WTC11 (cell line): Measurements from ENCODE around the gene ANKRD33B. TPM values are rescaled to one million over a fixed set of nuclear protein-coding genes. Genes with fewer than 3 reads are reported as not detected.
"Not testable (repeated sequence)": the region's sequence is repeated elsewhere in the genome, so short reads cannot be mapped to it uniquely, and the experiment has no call there.

Source experiments
- ATAC-seq: fragments of 200-7000 bp; cut with Tn5 transposase; 2 replicates; pipeline ENCODE4 v1.10.0; 2021; ENCODE audit warnings: mild to moderate bottlenecking, moderate library complexity
- CTCF ChIA-PET: fragments of 300-600 bp; sonication (Branson Sonifier 250); formaldehyde crosslinking; loops from one replicate; lab custom pipeline; 2021; ENCODE audit warnings: antibody characterized with exemption; lab: Charles Lee
- POLR2A ChIA-PET: fragments of 350-600 bp; sonication (Branson Sonifier 250); formaldehyde crosslinking; loops from one replicate; lab custom pipeline; 2021; ENCODE audit warnings: antibody characterized with exemption; lab: Charles Lee
- DNase-seq: peaks from one replicate; pipeline ENCODE4 v3.0.0; 2021; ENCODE audit warnings: low spot score
- H3K27ac Mint-ChIP-seq: 2 replicates; pipeline ENCODE4 v1.8.0; 2021; ENCODE audit warnings: mixed read lengths
- H3K27me3 Mint-ChIP-seq: 2 replicates; pipeline ENCODE4 v1.8.0; 2021; ENCODE audit warnings: low read depth, mild to moderate bottlenecking, moderate library complexity, mixed read lengths
- H3K36me3 Mint-ChIP-seq: 2 replicates; pipeline ENCODE4 v1.8.0; 2021; ENCODE audit warnings: mixed read lengths
- H3K4me1 Mint-ChIP-seq: 2 replicates; pipeline ENCODE4 v1.8.0; 2022; ENCODE audit warnings: mixed read lengths
- H3K4me3 Mint-ChIP-seq: 2 replicates; pipeline ENCODE4 v1.8.0; 2021; ENCODE audit warnings: mild to moderate bottlenecking, moderate library complexity, mixed read lengths
- H3K9me3 Mint-ChIP-seq: 2 replicates; pipeline ENCODE4 v1.8.0; 2021; ENCODE audit warnings: mixed read lengths
- ESRRA ChIP-seq: sonication (generic); formaldehyde crosslinking; IDR thresholded peaks from 2 replicates; pipeline ENCODE4 v1.8.1; 2022; ENCODE audit warnings: mild to moderate bottlenecking, missing genetic modification reagents, borderline replicate concordance
- FOXJ3 ChIP-seq: sonication (generic); formaldehyde crosslinking; IDR thresholded peaks from 2 replicates; pipeline ENCODE4 v1.9.0; 2021; ENCODE audit warnings: missing genetic modification reagents, mild to moderate bottlenecking, borderline replicate concordance
- JUN ChIP-seq: sonication (generic); formaldehyde crosslinking; IDR thresholded peaks from 2 replicates; pipeline ENCODE4 v1.8.0; 2023; ENCODE audit warnings: mild to moderate bottlenecking, missing genetic modification reagents
- KAT7 ChIP-seq: sonication (generic); formaldehyde crosslinking; IDR thresholded peaks from 2 replicates; pipeline ENCODE4 v1.8.1; 2023; ENCODE audit warnings: missing genetic modification reagents, mild to moderate bottlenecking, borderline replicate concordance
- MXD4 ChIP-seq: fragments of 250-450 bp; sonication (Bioruptor Pico); IDR thresholded peaks from 2 replicates; pipeline ENCODE4 v1.8.0; 2021; ENCODE audit warnings: mild to moderate bottlenecking, moderate library complexity, borderline replicate concordance
- MYBL2 ChIP-seq: sonication (generic); formaldehyde crosslinking; IDR thresholded peaks from 2 replicates; pipeline ENCODE4 v1.8.1; 2023; ENCODE audit warnings: mild to moderate bottlenecking, moderate library complexity, missing genetic modification reagents
- NR2C2 ChIP-seq: sonication (generic); formaldehyde crosslinking; IDR thresholded peaks from 2 replicates; pipeline ENCODE4 v1.8.0; 2022; ENCODE audit warnings: mild to moderate bottlenecking, missing genetic modification reagents
- USF1 ChIP-seq: sonication (generic); formaldehyde crosslinking; IDR thresholded peaks from 2 replicates; pipeline ENCODE4 v1.8.0; 2022; ENCODE audit warnings: mild to moderate bottlenecking, missing genetic modification reagents
- ZBTB21 ChIP-seq: sonication (generic); formaldehyde crosslinking; IDR thresholded peaks from 2 replicates; pipeline ENCODE4 v1.8.1; 2023; ENCODE audit warnings: mild to moderate bottlenecking, missing genetic modification reagents, borderline replicate concordance
- ZNF121 ChIP-seq: sonication (generic); formaldehyde crosslinking; IDR thresholded peaks from 2 replicates; pipeline ENCODE4 v1.8.0; 2023; ENCODE audit warnings: missing genetic modification reagents
- ZNF281 ChIP-seq: sonication (generic); formaldehyde crosslinking; IDR thresholded peaks from 2 replicates; pipeline ENCODE4 v1.8.0; 2023; ENCODE audit warnings: mild to moderate bottlenecking, missing genetic modification reagents
- ZNF317 ChIP-seq: sonication (generic); formaldehyde crosslinking; IDR thresholded peaks from 2 replicates; pipeline ENCODE4 v1.8.1; 2023; ENCODE audit warnings: low read depth, mild to moderate bottlenecking, moderate library complexity, missing genetic modification reagents, borderline replicate concordance
- ZNF671 ChIP-seq: fragments of 250-450 bp; sonication (Bioruptor Pico); IDR thresholded peaks from 2 replicates; pipeline ENCODE4 v1.8.0; 2021; ENCODE audit warnings: mild to moderate bottlenecking
- total RNA-seq: library from RNA; stranded (reverse); gene quantifications from 3 replicates; pipeline ENCODE4 v1.2.3, GENCODE V29; 2021
- TF ChIP-seq, protein P1 (sequence below): sonication (generic); formaldehyde crosslinking; IDR thresholded peaks from 2 replicates; pipeline ENCODE4 v1.8.1; 2023; ENCODE audit warnings: mild to moderate bottlenecking, missing genetic modification reagents, borderline replicate concordance
- TF ChIP-seq, protein P2 (sequence below): fragments of 250-450 bp; sonication (Bioruptor Pico); IDR thresholded peaks from 2 replicates; pipeline ENCODE4 v1.8.0; 2021; ENCODE audit warnings: mild to moderate bottlenecking
- TF ChIP-seq, protein P3 (sequence below): sonication (generic); formaldehyde crosslinking; IDR thresholded peaks from 2 replicates; pipeline ENCODE4 v1.8.1; 2022; ENCODE audit warnings: mild to moderate bottlenecking, moderate library complexity, missing genetic modification reagents

Gene ANKRD33B
- total RNA-seq, 1 experiment from 2014 or later = 9.2 TPM

GRCh38 chr5:10629682-10630081, 65.8 kb downstream of the ANKRD33B start:
- no peak for ATAC-seq
- Mint-ChIP-seq H3K27me3 (no peaks in the 10 kb centered on the region; the same call in none of the 2 replicates), H3K27ac (no peak overlapping the region), H3K9me3 (no peaks in the 10 kb centered on the region; the same call in 1 of the 2 replicates), H3K36me3 (no peaks in the 10 kb centered on the region), H3K4me3 (no peak overlapping the region), H3K4me1 (peaks cover 28% of the 10 kb centered on the region)
- ChIA-PET CTCF (interaction anchor here (1.3 to 4.9 kb wide), 2 partner anchors 175 to 227 kb away, joined by 3 to 142 read pairs; no protein-coding TSS in a partner anchor), POLR2A (no interaction called here)
- no peak for DNase-seq
- TF ChIP-seq MXD4 (CRISPR knock-in tag) = no peak
- no peak for TF ChIP-seq KAT7 (CRISPR knock-in tag)
- no peak for TF ChIP-seq ESRRA
- no peak for TF ChIP-seq USF1 (CRISPR knock-in tag)
- TF ChIP-seq JUN (CRISPR knock-in tag) = no peak
- TF ChIP-seq ZNF281 (CRISPR knock-in tag) = no peak
- no peak for TF ChIP-seq ZNF317
- TF ChIP-seq ZNF671 = no peak
- TF ChIP-seq FOXJ3 (CRISPR knock-in tag) = no peak
- TF ChIP-seq ZBTB21 (CRISPR knock-in tag) = no peak
- no peak for TF ChIP-seq NR2C2 (CRISPR knock-in tag)
- no peak for TF ChIP-seq ZNF121 (CRISPR knock-in tag)

DNA sequence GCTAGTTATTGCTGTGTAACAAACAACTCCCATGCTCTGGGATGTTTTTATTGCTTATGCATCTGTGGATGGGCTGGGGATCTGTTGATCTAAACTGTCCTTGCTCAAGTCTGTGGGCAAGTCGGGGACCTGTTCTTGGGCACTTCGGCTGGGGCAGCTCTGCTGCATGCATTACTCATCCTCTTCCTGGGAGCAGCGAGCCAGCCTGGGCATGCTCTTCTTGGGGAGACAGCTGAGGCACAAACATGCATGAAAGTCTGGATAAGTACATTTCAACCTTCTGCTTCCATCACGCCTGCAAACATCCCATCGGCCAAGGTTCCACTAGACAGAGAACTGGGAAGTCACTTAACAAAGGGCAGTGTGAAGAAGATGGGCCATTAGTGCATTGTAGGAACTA, 66.3 kb downstream of the ANKRD33B start:
- H3K4me3 Mint-ChIP-seq = no peak overlapping the region
- ATAC-seq (no peak), DNase-seq (no peak)
- no peaks in the 10 kb centered on the region; the same call in 1 of the 2 replicates for H3K9me3 Mint-ChIP-seq
- TF ChIP-seq MXD4 (CRISPR knock-in tag) (no peak), MYBL2 (CRISPR knock-in tag) (no peak)
- TF ChIP-seq, protein P1, sequence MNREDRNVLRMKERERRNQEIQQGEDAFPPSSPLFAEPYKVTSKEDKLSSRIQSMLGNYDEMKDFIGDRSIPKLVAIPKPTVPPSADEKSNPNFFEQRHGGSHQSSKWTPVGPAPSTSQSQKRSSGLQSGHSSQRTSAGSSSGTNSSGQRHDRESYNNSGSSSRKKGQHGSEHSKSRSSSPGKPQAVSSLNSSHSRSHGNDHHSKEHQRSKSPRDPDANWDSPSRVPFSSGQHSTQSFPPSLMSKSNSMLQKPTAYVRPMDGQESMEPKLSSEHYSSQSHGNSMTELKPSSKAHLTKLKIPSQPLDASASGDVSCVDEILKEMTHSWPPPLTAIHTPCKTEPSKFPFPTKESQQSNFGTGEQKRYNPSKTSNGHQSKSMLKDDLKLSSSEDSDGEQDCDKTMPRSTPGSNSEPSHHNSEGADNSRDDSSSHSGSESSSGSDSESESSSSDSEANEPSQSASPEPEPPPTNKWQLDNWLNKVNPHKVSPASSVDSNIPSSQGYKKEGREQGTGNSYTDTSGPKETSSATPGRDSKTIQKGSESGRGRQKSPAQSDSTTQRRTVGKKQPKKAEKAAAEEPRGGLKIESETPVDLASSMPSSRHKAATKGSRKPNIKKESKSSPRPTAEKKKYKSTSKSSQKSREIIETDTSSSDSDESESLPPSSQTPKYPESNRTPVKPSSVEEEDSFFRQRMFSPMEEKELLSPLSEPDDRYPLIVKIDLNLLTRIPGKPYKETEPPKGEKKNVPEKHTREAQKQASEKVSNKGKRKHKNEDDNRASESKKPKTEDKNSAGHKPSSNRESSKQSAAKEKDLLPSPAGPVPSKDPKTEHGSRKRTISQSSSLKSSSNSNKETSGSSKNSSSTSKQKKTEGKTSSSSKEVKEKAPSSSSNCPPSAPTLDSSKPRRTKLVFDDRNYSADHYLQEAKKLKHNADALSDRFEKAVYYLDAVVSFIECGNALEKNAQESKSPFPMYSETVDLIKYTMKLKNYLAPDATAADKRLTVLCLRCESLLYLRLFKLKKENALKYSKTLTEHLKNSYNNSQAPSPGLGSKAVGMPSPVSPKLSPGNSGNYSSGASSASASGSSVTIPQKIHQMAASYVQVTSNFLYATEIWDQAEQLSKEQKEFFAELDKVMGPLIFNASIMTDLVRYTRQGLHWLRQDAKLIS (CRISPR knock-in tag) = no peak
- TF ChIP-seq, protein P2, sequence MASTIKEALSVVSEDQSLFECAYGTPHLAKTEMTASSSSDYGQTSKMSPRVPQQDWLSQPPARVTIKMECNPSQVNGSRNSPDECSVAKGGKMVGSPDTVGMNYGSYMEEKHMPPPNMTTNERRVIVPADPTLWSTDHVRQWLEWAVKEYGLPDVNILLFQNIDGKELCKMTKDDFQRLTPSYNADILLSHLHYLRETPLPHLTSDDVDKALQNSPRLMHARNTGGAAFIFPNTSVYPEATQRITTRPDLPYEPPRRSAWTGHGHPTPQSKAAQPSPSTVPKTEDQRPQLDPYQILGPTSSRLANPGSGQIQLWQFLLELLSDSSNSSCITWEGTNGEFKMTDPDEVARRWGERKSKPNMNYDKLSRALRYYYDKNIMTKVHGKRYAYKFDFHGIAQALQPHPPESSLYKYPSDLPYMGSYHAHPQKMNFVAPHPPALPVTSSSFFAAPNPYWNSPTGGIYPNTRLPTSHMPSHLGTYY = no peak
- TF ChIP-seq, protein P3, sequence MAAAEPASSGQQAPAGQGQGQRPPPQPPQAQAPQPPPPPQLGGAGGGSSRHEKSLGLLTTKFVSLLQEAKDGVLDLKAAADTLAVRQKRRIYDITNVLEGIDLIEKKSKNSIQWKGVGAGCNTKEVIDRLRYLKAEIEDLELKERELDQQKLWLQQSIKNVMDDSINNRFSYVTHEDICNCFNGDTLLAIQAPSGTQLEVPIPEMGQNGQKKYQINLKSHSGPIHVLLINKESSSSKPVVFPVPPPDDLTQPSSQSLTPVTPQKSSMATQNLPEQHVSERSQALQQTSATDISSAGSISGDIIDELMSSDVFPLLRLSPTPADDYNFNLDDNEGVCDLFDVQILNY (CRISPR knock-in tag) = no peak
- peaks cover 32% of the 10 kb centered on the region for H3K4me1 Mint-ChIP-seq
- no peak overlapping the region for H3K27ac Mint-ChIP-seq
- ChIA-PET POLR2A (no interaction called here), CTCF (interaction anchor here (1.3 to 4.9 kb wide), 2 partner anchors 176 to 227 kb away, joined by 3 to 142 read pairs; no protein-coding TSS in a partner anchor)
- H3K36me3 Mint-ChIP-seq = no peaks in the 10 kb centered on the region
- no peaks in the 10 kb centered on the region; the same call in none of the 2 replicates for H3K27me3 Mint-ChIP-seq

DNA sequence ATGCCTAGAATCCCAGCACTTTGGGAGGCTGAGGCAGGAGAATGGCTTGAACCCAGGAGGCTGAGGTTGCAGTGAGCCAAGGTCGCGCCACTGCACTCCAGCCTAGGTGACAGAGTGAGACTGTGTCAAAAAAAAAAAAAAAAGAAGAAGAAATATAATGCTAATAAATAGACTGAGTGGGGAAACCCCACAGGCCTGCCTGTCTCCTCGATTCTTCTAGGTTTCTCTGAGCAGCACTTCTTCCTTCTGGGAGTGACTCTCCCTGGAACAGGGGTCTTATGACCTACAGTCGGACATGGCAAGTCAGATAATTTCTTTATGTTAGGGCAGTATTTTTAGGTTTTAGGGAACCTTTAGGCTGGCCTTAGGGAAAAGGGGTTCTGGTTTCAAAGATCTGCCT, 66.9 kb downstream of the ANKRD33B start:
- CTCF ChIA-PET = interaction anchor here (1.0 kb wide), 1 partner anchor 175 kb away, joined by 3 read pairs; no protein-coding TSS in a partner anchor
- H3K9me3 Mint-ChIP-seq, POLR2A ChIA-PET, H3K4me3 Mint-ChIP-seq, H3K27me3 Mint-ChIP-seq, DNase-seq, H3K27ac Mint-ChIP-seq, H3K36me3 Mint-ChIP-seq, ATAC-seq: not testable (repeated sequence)
- H3K4me1 Mint-ChIP-seq = peaks cover 38% of the 10 kb centered on the region
